SK-N-SH treated with all-trans-retinoic acid at 6 μM for 48 hours (cell line): Measurements from ENCODE around the gene SLC6A5.
A peak's percentile ranks its signal among the peaks of the same experiment; 100 is the strongest.

Source experiments
- ATAC-seq: fragments of 200-7000 bp; cut with Tn5 transposase; 3 replicates; pipeline ENCODE4 v1.9.1; 2020; ENCODE audit warnings: mild to moderate bottlenecking, moderate library complexity
- ARNTL ChIP-seq: fragments of 450-650 bp; formaldehyde crosslinking; IDR thresholded peaks from 2 replicates; pipeline ENCODE4 v1.5.0; 2020; ENCODE audit warnings: low read depth, mild to moderate bottlenecking, moderate library complexity, borderline replicate concordance
- BACH2 ChIP-seq: fragments of 250-450 bp; sonication (Bioruptor Pico); IDR thresholded peaks from 2 replicates; pipeline ENCODE4 v1.9.0; 2021; ENCODE audit warnings: mild to moderate bottlenecking, borderline replicate concordance
- ESRRG ChIP-seq: fragments of 250-450 bp; sonication (Bioruptor Pico); IDR thresholded peaks from 2 replicates; pipeline ENCODE4 v1.6.1; 2021; ENCODE audit warnings: mild to moderate bottlenecking
- GLIS3 ChIP-seq: fragments of 250-450 bp; sonication (Bioruptor Pico); IDR thresholded peaks from 2 replicates; pipeline ENCODE4 v1.5.0; 2020; ENCODE audit warnings: mild to moderate bottlenecking, moderate library complexity
- ISL1 ChIP-seq: fragments of 250-450 bp; sonication (Bioruptor Pico); IDR thresholded peaks from 2 replicates; pipeline ENCODE4 v2.1.2; 2022; ENCODE audit warnings: mild to moderate bottlenecking, moderate library complexity
- OSR1 ChIP-seq: fragments of 250-450 bp; sonication (Bioruptor Pico); IDR thresholded peaks from 2 replicates; pipeline ENCODE4 v1.8.0; 2022; ENCODE audit warnings: moderate library complexity, mild to moderate bottlenecking, inconsistent platforms
- RARB ChIP-seq: fragments of 250-450 bp; sonication (Bioruptor Pico); IDR thresholded peaks from 2 replicates; pipeline ENCODE4 v1.8.0; 2021; ENCODE audit warnings: mild to moderate bottlenecking, moderate library complexity
- SNAI2 ChIP-seq: fragments of 250-450 bp; sonication (Bioruptor Pico); IDR thresholded peaks from 2 replicates; pipeline ENCODE4 v1.5.0; 2020; ENCODE audit warnings: mild to moderate bottlenecking, moderate library complexity
- TCF4 ChIP-seq: fragments of 250-450 bp; sonication (Bioruptor Pico); IDR thresholded peaks from 2 replicates; pipeline ENCODE4 v1.8.0; 2021; ENCODE audit warnings: mild to moderate bottlenecking, moderate library complexity, borderline replicate concordance
- TOX ChIP-seq: fragments of 250-450 bp; sonication (Bioruptor Pico); IDR thresholded peaks from 2 replicates; pipeline ENCODE4 v1.8.0; 2021; ENCODE audit warnings: mild to moderate bottlenecking, moderate library complexity, borderline replicate concordance
- ZC3H10 ChIP-seq: fragments of 250-450 bp; sonication (Bioruptor Pico); IDR thresholded peaks from 2 replicates; pipeline ENCODE4 v1.5.1; 2021; ENCODE audit warnings: mild to moderate bottlenecking, moderate library complexity
- ZFP30 ChIP-seq: fragments of 450-650 bp; formaldehyde crosslinking; IDR thresholded peaks from 2 replicates; pipeline ENCODE4 v1.5.0; 2022; ENCODE audit warnings: mild to moderate bottlenecking, moderate library complexity
- ZNF565 ChIP-seq: fragments of 450-650 bp; formaldehyde crosslinking; conservative IDR thresholded peaks from 2 replicates; pipeline ENCODE4 v1.5.0; 2020; ENCODE audit warnings: low read depth, mild to moderate bottlenecking, moderate library complexity
- ZNF8 ChIP-seq: fragments of 450-650 bp; formaldehyde crosslinking; IDR thresholded peaks from 2 replicates; pipeline ENCODE4 v1.5.0; 2020; ENCODE audit warnings: mild to moderate bottlenecking, moderate library complexity
- TF ChIP-seq, protein P1 (sequence below): fragments of 250-450 bp; sonication (Bioruptor Pico); IDR thresholded peaks from 2 replicates; pipeline ENCODE4 v1.8.0; 2021; ENCODE audit warnings: low read depth, mild to moderate bottlenecking, moderate library complexity, borderline replicate concordance
- TF ChIP-seq, protein P2 (sequence below): fragments of 250-450 bp; sonication (Bioruptor Pico); IDR thresholded peaks from 2 replicates; pipeline ENCODE4 v1.5.1; 2021; ENCODE audit warnings: mild to moderate bottlenecking, moderate library complexity
- TF ChIP-seq, protein P3 (sequence below): fragments of 250-450 bp; sonication (Bioruptor Pico); IDR thresholded peaks from 2 replicates; pipeline ENCODE4 v1.5.0; 2020; ENCODE audit warnings: mild to moderate bottlenecking, moderate library complexity
- TF ChIP-seq, protein P4 (sequence below): fragments of 250-450 bp; sonication (Bioruptor Pico); IDR thresholded peaks from 2 replicates; pipeline ENCODE4 v1.5.1; 2020; ENCODE audit warnings: low read depth, mild to moderate bottlenecking, moderate library complexity

Gene SLC6A5

DNA sequence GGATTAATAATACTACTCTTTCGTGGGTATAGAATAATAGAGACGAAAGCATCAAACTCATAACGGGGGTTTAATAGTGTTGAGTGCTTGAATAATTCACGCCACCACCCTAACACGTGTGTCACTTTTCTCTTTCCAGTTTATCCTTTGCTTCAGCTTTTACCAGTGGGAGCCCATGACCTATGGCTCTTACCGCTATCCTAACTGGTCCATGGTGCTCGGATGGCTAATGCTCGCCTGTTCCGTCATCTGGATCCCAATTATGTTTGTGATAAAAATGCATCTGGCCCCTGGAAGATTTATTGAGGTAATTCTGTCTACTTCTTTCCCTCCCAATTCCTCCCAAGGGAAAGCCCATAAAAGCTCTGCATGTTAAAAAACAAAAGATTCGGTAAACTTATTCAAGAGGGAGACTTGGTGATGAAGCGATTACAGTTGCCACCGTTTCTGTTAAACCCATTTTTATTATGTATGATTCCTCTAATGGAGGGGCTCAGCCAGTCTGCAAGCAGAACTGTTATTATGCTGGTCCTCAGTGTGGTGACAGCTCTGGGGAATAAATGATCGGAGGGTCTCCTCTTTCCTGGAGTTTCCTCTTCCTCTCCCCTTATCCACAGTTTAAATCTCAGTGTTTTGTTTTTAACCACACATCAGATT, 52.9 kb downstream of the SLC6A5 start (continued):
- TF ChIP-seq SNAI2 (CRISPR knock-in tag) (no peak), ZC3H10 (CRISPR knock-in tag) (no peak)

DNA sequence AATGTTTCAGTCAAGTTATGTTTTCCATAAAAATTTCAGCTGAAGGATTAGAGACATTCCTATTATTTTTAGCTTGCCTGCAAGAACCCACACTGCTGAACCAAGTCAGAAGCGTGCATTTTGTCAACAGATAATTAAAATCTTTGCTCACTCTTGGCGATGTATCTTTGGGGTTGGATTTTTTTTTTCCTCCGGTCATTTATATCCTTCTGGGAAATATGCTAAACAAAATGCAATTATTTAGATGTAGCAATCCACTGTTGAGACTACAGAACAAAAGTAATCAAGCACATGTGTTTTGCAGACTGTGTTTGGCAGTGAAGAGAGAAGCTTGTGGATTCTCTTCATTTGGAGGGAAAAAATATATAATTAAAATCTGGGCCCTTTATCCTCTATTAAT, 54.6 kb downstream of the SLC6A5 start:
- TF ChIP-seq ZNF8 (CRISPR knock-in tag) (no peak), ARNTL (CRISPR knock-in tag) (no peak)
- TF ChIP-seq, protein P1, sequence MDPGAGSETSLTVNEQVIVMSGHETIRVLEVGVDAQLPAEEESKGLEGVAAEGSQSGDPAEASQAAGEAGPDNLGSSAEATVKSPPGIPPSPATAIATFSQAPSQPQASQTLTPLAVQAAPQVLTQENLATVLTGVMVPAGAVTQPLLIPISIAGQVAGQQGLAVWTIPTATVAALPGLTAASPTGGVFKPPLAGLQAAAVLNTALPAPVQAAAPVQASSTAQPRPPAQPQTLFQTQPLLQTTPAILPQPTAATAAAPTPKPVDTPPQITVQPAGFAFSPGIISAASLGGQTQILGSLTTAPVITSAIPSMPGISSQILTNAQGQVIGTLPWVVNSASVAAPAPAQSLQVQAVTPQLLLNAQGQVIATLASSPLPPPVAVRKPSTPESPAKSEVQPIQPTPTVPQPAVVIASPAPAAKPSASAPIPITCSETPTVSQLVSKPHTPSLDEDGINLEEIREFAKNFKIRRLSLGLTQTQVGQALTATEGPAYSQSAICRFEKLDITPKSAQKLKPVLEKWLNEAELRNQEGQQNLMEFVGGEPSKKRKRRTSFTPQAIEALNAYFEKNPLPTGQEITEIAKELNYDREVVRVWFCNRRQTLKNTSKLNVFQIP (CRISPR knock-in tag): no peak
- ATAC-seq: no peak

DNA sequence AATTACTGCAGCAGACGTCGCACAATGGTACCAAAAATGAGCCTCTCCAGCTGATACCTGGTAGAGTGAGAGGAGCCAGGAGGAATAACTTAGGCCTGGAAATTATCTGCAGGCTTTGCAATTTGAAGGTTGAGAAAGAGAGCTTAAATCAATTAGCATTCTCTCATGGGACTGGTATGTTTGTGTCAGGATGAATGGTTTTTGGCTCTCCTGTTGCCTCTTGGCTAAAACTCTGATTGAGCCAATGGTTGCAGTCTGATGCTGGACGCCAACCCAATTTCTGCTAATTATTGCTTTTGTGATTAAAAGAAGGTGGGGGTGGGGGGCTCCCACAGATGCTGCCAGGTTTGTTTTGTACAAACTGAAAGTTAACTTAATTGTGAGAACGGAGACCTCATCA, 57.5 kb downstream of the SLC6A5 start:
- TF ChIP-seq OSR1 (CRISPR knock-in tag): no peak
- no peak for TF ChIP-seq ARNTL (CRISPR knock-in tag)
- 0 out of 2 replicates have a peak, but pooled peaks have one; percentile 12 for TF ChIP-seq ISL1 (CRISPR knock-in tag)
- no peak for TF ChIP-seq GLIS3 (CRISPR knock-in tag)
- TF ChIP-seq, protein P2, sequence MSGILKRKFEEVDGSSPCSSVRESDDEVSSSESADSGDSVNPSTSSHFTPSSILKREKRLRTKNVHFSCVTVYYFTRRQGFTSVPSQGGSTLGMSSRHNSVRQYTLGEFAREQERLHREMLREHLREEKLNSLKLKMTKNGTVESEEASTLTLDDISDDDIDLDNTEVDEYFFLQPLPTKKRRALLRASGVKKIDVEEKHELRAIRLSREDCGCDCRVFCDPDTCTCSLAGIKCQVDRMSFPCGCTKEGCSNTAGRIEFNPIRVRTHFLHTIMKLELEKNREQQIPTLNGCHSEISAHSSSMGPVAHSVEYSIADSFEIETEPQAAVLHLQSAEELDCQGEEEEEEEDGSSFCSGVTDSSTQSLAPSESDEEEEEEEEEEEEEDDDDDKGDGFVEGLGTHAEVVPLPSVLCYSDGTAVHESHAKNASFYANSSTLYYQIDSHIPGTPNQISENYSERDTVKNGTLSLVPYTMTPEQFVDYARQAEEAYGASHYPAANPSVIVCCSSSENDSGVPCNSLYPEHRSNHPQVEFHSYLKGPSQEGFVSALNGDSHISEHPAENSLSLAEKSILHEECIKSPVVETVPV: no peak
- TF ChIP-seq, all 23 proteins: peak for 1
- ATAC-seq: no peak

DNA sequence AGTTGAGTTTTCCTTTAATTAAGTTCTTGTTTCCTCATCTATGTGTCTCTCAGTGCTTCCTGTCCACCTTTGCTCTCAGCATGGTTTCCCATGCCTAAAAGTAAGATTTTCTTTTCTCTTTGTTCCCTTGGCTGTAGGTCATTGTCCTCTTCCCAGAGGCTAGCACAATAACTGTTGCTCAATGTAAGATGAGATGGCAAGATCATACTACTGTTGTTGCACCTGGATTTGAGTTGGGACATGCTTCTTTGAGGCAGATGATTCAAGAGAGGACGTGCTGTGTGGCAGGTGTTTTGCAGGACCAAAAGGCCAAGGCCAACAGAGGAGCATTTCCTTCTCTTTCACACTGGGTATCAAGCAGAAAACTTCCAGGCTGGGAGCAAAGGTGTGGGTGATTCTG, 58.7 kb downstream of the SLC6A5 start:
- TF ChIP-seq TCF4 (CRISPR knock-in tag): no peak
- TF ChIP-seq ZNF565 (CRISPR knock-in tag): no peak
- no peak for TF ChIP-seq GLIS3 (CRISPR knock-in tag)
- no peak for TF ChIP-seq ESRRG
- TF ChIP-seq ARNTL (CRISPR knock-in tag): no peak
- no peak for TF ChIP-seq ZC3H10 (CRISPR knock-in tag)
- no peak for TF ChIP-seq ZFP30 (CRISPR knock-in tag)
- TF ChIP-seq BACH2: no peak
- no peak for TF ChIP-seq TOX (CRISPR knock-in tag)
- TF ChIP-seq RARB (CRISPR knock-in tag): no peak
- no peak for TF ChIP-seq SNAI2 (CRISPR knock-in tag)
- TF ChIP-seq, protein P3, sequence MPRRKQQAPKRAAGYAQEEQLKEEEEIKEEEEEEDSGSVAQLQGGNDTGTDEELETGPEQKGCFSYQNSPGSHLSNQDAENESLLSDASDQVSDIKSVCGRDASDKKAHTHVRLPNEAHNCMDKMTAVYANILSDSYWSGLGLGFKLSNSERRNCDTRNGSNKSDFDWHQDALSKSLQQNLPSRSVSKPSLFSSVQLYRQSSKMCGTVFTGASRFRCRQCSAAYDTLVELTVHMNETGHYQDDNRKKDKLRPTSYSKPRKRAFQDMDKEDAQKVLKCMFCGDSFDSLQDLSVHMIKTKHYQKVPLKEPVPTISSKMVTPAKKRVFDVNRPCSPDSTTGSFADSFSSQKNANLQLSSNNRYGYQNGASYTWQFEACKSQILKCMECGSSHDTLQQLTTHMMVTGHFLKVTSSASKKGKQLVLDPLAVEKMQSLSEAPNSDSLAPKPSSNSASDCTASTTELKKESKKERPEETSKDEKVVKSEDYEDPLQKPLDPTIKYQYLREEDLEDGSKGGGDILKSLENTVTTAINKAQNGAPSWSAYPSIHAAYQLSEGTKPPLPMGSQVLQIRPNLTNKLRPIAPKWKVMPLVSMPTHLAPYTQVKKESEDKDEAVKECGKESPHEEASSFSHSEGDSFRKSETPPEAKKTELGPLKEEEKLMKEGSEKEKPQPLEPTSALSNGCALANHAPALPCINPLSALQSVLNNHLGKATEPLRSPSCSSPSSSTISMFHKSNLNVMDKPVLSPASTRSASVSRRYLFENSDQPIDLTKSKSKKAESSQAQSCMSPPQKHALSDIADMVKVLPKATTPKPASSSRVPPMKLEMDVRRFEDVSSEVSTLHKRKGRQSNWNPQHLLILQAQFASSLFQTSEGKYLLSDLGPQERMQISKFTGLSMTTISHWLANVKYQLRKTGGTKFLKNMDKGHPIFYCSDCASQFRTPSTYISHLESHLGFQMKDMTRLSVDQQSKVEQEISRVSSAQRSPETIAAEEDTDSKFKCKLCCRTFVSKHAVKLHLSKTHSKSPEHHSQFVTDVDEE (CRISPR knock-in tag): no peak
- no peak for TF ChIP-seq ISL1 (CRISPR knock-in tag)
- no peak for TF ChIP-seq ZNF8 (CRISPR knock-in tag)
- TF ChIP-seq, protein P4, sequence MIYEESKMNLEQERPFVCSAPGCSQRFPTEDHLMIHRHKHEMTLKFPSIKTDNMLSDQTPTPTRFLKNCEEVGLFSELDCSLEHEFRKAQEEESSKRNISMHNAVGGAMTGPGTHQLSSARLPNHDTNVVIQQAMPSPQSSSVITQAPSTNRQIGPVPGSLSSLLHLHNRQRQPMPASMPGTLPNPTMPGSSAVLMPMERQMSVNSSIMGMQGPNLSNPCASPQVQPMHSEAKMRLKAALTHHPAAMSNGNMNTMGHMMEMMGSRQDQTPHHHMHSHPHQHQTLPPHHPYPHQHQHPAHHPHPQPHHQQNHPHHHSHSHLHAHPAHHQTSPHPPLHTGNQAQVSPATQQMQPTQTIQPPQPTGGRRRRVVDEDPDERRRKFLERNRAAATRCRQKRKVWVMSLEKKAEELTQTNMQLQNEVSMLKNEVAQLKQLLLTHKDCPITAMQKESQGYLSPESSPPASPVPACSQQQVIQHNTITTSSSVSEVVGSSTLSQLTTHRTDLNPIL: no peak
- no peak for ATAC-seq

DNA sequence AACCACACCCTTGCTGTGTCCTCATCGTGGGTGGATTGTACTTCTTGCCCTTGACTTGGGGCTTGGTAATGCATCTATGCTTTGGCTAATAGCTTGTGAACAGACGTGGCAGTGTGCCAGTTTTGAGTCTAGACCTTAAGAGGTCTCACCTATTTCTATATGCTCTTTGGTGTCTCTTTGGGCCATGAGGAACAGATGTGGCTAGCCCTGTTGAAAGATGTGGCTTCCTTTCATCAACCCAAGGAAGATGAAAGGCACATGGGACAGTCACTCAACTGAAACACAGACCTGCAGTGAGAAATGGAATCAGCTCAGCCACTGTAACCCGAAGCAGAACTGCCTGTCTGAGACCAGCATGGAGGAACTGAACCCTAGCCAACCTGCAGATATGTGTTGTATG, 62.0 kb downstream of the SLC6A5 start:
- ATAC-seq: no peak
- TF ChIP-seq, protein P3 (CRISPR knock-in tag): no peak
- TF ChIP-seq, protein P4: no peak
- TF ChIP-seq GLIS3 (CRISPR knock-in tag) (no peak), ZC3H10 (CRISPR knock-in tag) (no peak), TOX (CRISPR knock-in tag) (no peak)
- TF ChIP-seq, protein P2: no peak
